HL-60 (cell line): Measurements from ENCODE around the gene PGM2L1.

Experiments
- DNase-seq, 2 experiments: peaks; one replicate each; pipeline ENCODE4 v3.0.0-alpha.2; 2010 to 2020; ENCODE audit warnings: low read depth in 1 of 2, low spot score in 1 of 2
- H3K27ac ChIP-seq: fragments of 250-450 bp; sonication (Bioruptor Pico); replicated peaks from 2 replicates; pipeline ENCODE4 v1.5.1; 2020; ENCODE audit warnings: mild to moderate bottlenecking, moderate library complexity
- H3K27me3 ChIP-seq: fragments of 250-450 bp; sonication (Bioruptor Pico); 2 replicates; pipeline ENCODE4 v1.5.1; 2021; ENCODE audit warnings: mild to moderate bottlenecking, moderate library complexity; ENCODE audit not compliant: insufficient read depth, poor library complexity, severe bottlenecking
- H3K4me3 ChIP-seq: replicated peaks from 2 replicates; pipeline ENCODE4 v1.5.1; 2011; ENCODE audit warnings: mild to moderate bottlenecking, control low read depth, low read length; ENCODE audit not compliant: insufficient read depth
- CTCF ChIP-seq: IDR thresholded peaks from one replicate; pipeline ENCODE4 v1.5.1; 2011; ENCODE audit warnings: low read length, control low read depth, inconsistent platforms; ENCODE audit not compliant: insufficient read depth
- GABPA ChIP-seq: IDR thresholded peaks from 2 replicates; pipeline ENCODE4 v1.6.1; 2012; ENCODE audit warnings: low read depth
- POLR2AphosphoS5 ChIP-seq: IDR thresholded peaks from 2 replicates; pipeline ENCODE4 v1.6.1; 2012; ENCODE audit warnings: low read depth
- REST ChIP-seq: IDR thresholded peaks from 2 replicates; pipeline ENCODE4 v1.6.1; 2012; ENCODE audit warnings: low read depth; ENCODE audit not compliant: insufficient replicate concordance
- SPI1 ChIP-seq: IDR thresholded peaks from 2 replicates; pipeline ENCODE4 v1.6.1; 2012; ENCODE audit warnings: low read depth, mild to moderate bottlenecking, borderline replicate concordance

Gene PGM2L1

GRCh38 chr11:74409633-74410032 lies 11.4 kb upstream of the PGM2L1 start:
- DNase-seq, result no peak
- TF ChIP-seq POLR2AphosphoS5, result no peak
- TF ChIP-seq SPI1, result no peak
- TF ChIP-seq REST, result no peak
- TF ChIP-seq CTCF, result no peak
- no peak for TF ChIP-seq GABPA
- no peaks in the 10 kb centered on the region for H3K27me3 ChIP-seq
- no peak overlapping the region for H3K4me3 ChIP-seq
- H3K27ac ChIP-seq, result no peak overlapping the region

GRCh38 chr11:74403607-74404321 lies 5.5 kb upstream of the PGM2L1 start:
- Histone ChIP-seq H3K4me3 (no peak overlapping the region), H3K27me3 (no peaks in the 10 kb centered on the region), H3K27ac (no peak overlapping the region)
- TF ChIP-seq REST, result no peak
- no peak for TF ChIP-seq CTCF
- no peak for TF ChIP-seq POLR2AphosphoS5
- TF ChIP-seq SPI1, result no peak
- no peak for TF ChIP-seq GABPA
- DNase-seq, result no peak

GRCh38 chr11:74400606-74401005 lies 2.4 kb upstream of the PGM2L1 start:
- H3K27me3 ChIP-seq, result no peaks in the 10 kb centered on the region
- H3K27ac ChIP-seq, result no peak overlapping the region
- H3K4me3 ChIP-seq, result no peak overlapping the region
- no peak for DNase-seq
- TF ChIP-seq CTCF, result no peak
- TF ChIP-seq SPI1, result no peak
- no peak for TF ChIP-seq GABPA
- no peak for TF ChIP-seq REST
- no peak for TF ChIP-seq POLR2AphosphoS5
